NCI-H1092 treated with DMSO at 0.1 percent for 48 hours (cell line): ENCODE results near the gene PDIA2.

Experiments
- DNase-seq: peaks from one replicate; lab custom pipeline; 2025; lab: John Stamatoyannopoulos, UW

The PDIA2 gene

DNA sequence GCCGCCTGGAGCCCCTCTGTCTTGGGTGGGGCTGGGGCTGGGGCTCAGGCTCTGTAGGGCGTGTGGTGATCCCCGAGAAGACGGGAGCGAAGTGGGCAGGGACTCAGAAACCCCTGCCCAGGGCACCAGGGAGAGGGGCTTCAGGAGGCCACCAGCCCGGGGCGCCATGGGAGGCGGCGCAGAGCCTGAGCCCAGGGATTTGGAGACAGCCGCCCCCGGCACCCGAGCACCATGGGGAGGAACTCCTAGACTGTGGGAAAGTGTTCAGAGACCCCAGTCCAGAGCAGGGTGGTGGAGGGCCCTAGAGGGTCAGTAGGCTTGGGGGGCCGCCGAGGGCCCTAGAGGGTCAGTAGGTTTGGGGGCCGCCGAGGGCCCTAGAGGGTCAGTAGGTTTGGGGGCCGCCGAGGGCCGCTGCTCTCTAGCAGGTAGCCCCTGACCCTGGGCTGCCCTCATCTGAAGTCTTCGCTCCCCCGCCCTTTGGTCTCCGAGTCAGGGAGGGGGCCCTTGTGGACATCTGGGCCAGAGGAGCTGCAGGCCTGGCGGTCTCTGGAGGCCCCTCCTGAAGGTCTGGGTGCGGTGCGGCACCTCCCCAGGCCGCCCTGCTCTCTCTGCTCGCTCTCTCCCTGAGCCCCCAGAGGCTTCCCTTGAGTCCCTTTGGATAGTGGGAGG, 1.8 kb upstream of the PDIA2 start:
- no peak for DNase-seq

DNA sequence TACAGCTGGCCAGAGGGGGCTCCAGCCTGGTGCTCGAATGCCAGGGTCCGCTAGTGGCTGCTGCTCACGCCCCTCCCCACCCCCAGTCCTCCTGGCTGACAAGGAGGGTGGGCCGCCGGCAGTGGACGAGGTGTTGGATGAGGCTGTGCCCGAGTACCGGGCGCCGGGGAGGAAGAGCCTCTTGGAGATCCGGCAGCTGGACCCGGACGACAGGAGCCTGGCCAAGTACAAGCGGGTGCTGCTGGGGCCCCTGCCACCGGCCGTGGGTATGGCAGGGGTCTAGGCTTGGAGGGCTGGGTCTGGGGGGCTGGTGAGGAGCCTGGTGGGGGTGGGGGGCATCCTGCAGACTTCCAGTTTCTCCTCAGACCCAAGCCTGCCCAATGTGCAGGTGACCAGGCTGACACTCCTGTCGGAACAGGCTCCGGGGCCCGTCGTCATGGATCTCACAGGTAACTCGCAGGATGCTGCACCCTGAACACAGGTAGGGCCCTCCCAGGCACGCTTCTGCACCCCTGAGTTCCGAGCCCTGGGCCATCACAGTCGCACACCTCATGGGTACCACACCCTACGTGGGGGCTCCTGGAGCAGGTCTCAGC, 1.2 kb upstream of the PDIA2 start:
- no peak for DNase-seq

DNA sequence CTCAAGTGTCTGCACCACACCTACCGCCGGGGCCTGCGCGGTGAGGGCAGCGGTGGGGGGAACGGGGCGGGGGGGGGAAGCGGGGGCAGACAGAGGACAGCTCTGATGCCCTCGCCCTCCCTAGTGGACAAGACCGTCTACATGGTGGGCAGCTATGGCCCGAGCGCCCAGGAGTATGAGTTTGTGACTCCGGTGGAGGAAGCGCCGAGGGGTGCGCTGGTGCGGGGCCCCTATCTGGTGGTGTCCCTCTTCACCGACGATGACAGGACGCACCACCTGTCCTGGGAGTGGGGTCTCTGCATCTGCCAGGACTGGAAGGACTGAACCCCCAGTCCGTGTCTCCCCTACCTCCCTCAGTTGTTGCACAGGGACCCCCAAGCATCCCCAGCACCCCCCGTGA, 473 bp upstream of the PDIA2 start:
- DNase-seq, result no peak

DNA sequence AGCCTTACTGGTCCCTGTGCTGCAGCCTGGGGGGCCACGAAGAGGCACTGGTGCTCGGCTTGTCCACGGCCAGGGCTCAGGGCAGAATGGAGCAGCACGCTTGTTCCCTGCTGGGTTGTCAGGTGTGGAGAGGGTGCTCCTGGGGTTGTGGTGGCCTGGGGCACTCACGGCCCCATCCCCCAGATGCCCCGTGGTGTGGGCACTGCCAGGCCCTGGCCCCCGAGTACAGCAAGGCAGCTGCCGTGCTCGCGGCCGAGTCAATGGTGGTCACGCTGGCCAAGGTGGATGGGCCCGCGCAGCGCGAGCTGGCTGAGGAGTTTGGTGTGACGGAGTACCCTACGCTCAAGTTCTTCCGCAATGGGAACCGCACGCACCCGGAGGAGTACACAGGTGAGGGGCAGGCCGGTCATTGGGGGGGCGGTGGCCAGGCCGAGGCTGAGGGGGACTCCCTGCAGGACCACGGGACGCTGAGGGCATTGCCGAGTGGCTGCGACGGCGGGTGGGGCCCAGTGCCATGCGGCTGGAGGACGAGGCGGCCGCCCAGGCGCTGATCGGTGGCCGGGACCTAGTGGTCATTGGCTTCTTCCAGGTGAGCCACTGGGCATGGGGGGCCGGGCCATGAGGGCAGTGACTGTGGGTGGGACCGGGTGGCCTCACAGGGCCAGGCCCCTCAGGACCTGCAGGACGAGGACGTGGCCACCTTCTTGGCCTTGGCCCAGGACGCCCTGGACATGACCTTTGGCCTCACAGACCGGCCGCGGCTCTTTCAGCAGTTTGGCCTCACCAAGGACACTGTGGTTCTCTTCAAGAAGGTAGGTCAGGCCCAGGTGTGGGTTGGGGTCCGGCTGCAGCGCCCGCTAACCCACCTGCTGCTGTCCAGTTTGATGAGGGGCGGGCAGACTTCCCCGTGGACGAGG, 1.5 kb downstream of the PDIA2 start:
- no peak for DNase-seq

DNA sequence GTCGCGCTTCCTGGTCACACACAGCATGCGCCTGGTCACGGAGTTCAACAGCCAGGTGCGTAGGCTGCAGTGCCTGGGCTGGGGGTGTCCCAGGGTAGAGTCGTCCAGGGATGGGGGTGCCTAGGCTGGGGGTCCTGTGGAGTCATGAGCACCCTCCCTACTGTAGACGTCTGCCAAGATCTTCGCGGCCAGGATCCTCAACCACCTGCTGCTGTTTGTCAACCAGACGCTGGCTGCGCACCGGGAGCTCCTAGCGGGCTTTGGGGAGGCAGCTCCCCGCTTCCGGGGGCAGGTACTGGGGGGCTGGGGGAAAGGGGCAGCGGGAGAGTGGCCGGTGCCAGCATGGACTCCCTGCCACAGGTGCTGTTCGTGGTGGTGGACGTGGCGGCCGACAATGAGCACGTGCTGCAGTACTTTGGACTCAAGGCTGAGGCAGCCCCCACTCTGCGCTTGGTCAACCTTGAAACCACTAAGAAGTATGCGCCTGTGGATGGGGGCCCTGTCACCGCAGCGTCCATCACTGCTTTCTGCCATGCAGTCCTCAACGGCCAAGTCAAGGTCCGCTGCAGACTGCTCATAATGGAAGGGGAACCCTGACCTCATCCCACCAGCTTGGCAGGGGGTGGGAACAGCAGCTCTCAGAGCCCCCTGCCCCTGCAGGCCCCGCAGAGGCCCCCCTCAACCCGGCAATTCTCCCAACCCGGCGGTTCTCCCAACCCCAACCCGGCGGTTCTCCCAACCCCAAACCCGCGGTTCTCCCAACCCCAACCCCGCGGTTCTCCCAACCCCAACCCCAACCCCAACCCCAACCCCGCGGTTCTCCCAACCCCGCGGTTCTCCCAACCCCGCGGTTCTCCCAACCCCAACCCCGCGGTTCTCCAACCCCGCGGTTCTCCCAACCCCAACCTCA, 2.4 kb downstream of the PDIA2 start:
- no peak for DNase-seq

DNA sequence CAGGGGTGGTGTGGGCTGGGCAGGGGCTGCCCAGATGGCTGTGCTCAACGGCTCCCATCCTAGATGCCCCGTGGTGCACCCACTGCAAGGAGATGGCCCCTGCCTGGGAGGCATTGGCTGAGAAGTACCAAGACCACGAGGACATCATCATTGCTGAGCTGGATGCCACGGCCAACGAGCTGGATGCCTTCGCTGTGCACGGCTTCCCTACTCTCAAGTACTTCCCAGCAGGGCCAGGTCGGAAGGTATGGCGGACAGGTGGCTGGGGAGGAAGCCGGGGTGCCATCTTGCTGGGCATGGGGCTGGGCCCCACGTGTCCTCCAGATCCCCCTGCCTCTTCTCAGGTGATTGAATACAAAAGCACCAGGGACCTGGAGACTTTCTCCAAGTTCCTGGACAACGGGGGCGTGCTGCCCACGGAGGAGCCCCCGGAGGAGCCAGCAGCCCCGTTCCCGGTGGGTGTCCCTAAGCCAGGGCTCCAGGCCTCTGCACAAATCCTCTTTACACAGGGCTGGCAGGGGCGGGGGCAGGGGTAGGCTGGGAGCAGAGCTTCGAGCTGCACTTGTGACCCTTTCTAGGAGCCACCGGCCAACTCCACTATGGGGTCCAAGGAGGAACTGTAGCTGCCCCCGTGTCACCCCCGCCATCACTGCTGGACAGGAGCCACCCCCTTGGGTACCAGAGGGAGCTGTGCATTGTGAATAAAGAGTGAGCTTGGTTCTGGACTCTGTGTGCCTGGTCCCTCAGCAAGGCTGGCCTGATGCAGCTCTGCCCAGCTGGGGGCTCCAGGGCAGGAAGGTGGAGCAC, 3.7 kb downstream of the PDIA2 start:
- DNase-seq, result no peak

DNA sequence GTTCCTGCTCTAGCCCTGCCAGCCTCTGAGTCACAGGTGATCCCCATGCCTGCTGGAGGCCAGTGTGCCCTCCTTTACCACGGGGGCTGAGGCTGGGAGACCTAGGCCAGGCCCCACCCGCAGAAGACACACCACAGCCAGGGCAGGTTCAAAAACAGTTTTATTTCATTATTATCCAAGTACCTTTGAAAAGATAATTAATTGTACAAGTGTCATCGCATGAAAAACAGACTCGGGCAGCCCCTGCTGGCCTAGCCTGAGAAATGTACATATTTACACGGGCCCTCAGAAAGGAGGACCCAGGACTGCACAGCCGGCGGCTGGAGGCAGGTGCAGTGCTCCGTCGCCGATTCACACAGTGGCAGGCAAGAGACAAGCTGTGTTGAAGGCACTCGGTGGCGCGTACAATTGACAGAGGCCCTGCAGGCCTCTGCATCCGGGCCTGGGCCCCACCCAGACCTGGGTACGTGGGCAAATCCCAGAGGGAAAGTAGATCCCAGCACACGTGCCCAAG, 4.4 kb downstream of the PDIA2 start:
- DNase-seq, result peak; percentile 70

DNA sequence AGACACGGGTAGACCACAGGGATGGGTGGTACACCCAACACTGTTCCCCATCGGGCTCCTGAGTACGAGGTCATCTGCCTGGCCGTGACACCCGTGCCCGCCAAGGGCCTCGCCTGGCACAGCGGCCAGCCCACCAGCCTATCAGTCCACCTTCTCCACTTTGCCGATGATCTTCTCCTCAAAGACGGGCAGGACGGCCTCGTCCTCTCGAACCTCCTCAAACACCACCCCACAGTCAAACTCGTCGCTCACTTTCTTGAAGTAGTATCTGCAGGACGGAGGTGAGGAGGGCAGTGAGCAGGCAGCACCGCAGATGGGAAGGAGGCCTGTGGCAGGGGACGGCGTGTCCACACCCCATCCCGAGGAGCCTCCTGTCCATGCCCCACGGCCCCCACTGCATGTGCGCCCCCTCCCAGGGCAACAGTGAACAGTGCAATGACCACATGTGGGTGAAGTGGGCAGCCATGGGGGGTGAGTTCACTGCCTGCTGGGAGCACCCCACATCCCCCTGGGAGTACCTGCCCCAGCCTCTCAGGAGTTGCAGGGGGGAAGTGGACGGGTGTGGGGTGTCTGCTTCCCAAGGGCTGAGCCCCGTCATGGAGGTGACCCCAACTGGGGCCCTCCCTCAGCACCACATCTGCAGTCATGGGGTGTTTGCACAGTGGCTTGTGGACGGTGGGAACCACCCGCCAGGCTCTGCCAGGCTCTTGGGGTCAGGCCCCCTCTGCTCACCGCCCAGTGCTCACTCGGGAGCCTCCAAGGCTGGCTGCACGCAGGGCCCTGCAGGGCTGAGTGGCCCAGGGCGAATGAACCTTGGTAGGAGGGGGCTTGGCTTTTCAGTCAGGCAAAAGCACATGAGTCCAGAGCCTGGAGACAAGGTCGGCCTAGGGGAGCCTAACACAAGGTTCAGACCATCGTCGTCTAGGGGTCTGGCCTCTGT, 5.3 kb downstream of the PDIA2 start:
- DNase-seq, result no peak

DNA sequence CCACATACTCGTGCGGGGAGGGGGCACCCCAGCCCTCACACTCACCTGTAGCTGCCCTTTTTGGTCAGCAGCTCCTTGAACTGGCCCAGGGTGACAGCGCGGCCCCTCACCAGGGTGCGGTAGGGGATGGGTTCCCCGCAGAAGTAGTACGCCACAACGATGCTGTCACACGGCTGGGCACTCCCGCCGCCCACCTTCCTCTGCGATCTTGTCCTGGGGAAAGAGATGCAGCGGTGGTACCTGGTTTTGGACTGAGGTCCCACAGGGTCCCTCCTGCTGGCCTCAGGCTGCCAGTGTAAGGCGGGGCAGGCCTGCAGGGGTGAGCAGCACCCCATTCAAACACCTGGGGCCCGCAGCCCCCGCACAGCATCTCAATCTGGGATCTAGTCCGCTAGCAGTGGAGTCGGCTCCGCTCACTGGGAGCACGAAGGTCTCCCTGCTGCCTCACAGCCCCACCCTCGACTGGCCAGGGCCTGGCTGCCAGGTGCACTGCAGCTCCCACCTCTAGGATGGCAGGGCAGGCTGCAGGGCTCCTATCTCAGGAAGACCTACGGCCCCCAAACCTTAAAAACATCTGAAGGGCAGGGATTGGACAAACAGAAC, 6.5 kb downstream of the PDIA2 start:
- no peak for DNase-seq

DNA sequence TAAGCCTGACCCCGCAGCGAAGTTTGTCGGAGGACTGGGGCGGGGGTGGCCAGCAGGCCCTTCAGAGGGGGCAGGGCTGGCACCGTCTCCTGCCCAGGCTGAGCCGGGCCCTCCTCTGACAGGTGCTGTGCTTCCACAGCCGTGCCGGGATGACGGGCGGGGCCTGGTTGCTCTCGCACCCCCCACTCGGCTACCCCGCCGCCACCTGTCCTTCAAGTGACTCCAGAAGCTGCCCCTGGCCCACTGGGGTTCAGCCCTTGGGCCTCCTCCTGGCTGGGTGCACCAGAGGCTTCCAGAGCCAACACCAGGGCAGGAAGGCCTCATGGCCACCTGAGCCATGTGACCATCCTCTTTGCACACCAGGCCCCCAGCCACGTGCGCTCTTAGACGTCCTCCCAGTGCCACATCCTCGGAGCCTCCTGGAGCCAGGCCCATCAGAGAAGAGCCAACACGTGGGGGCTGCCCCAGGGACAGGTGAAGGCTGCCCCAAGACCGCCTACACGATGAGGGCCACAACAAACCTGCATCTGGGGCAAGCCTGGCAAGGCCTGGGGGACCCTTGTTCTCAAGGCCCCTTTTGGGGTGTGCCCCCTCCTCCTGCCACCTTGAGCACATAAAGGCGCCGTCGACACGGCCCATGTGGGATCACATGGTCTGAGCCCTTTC, 7.2 kb downstream of the PDIA2 start:
- DNase-seq, result no peak

DNA sequence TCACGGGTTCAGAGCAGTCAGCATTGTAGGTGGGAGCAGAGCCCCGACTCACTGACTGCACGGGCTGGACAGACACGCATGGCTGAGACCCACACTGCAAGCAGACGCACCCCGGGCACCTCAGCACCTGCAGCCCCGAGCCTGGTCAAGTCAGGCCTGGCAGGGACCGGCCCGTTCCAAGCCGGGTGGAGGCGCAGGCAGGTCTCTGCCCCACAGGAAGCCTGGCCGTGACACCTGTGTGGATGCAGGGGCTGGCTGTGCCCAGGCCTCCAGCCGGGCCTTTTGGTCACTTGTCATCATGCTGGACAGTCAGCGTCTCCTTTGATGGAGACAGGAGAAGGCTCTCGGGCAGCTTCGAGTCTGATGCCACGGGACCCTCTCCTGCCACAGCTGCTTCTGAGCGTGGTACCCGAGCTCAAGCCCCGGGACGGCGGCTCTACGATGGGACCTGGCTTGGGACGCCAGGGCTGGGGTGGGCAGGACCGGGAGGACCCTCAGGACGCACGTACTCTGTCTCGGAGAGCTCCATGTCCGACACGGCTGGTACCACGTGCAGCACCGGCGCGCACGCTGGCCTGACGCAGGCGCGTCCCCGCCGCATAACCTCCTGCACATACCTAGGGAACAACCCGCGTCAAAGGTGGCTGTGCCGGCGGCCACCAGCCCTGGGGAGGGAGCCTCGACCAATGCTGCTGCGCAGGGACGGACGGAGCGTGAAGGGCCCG, 7.9 kb downstream of the PDIA2 start:
- no peak for DNase-seq

DNA sequence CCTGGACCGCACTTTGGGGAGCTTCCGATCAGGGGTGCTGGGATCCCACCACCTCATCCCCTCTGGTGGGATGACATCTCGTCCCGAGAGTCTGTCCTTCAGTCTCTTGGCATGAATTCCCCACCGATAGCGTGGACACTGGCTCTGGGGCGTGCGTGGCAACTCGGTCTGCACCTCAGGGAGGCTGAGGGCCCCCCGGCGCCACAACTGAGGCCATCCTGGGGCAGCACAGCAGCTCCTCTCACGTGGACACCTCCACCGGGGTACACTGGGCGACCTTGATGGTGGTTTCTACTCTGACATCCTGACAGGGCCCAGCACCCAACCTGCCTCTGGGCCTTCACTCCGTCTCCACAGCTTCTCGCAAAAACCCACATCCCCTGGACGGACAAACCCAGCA, 8.6 kb downstream of the PDIA2 start:
- no peak for DNase-seq

DNA sequence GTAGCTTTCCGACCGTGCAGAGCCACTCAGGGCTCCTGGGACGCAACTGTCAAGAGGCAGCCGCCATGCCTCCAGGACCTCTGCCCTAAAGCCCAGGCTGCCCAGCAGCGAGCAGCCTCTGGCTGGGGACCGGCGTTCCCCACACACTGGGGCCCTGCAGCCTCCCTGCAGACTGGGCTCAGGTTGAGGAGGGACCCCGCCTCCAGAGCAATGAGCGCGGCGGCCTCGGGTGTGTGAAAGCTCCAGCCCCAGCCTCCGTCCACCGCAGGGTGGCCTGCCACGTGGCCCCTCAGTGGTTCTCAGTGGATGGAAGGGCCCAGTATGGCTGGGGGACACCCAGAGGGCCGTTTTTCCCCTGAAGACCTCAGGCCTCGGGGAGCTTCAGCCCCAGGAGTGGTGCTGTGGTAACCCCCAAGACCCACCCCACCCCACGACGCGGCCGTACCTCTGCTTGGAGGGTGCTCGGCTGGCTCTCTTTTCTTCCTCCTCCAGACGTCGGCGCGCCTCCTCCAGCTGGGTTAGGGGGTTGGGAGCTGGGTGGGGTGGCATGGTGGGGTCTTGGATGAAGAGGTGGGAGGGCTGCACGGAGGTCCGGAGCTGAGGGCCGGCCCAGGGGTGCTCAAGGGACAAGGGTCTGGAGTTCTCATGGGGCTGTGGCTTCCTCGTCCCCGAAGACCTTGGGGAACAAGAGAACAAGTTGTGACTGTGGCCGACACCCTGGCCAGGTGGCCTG, 10.2 kb downstream of the PDIA2 start:
- no peak for DNase-seq

DNA sequence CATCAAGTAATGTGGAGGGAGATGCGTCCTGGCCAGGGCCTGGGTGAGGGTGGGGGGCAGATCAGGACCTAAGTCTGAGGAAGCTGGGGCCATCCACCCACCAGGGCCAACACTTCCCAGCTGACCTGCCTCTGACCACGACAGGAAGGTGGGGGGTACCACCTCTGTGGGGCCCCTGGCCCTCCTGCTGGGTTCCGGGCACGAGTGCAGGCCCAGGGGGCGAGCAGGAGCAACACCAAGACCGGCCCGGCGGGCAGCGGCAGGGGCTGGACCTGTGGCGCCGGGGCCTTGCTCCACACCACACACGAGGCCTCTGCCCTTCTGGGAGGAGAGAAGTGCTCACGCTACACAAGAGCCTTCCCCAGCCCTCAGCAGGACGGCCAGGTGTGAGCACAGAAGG, 13.3 kb downstream of the PDIA2 start:
- no peak for DNase-seq

DNA sequence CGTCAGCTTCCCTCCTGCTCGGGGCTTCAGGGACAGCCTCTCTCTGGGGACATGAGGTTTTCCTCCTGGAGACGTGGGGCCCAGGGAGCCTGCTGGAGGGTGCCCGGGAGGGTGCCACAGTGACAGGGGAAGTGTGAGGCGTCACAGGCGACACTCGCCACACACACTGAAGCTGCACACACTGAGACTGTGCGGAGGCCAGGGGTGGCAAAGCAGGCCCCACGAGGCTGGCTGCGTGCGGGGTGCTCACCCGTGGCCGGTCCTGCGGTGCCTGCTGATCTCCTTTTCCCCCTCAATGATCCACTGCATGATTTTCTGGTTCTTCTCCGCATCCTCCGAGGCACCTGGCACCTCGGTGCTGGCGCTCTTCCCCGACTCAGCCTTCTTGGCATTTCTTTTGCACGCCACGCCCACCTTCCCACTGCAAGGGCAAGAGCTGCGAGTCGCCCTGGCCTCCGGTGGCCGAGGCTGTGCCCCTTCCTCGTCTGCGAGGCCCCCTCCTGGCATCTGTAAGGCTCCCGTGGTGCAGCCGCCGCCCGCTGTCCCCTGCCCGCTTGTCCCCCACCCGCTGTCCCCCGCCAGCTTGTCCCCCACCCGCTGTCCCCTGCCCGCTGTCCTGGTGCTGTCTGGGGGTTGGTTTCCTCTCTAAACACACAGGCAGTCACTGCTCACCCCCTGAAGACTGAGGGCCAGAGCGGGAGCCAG, 14.0 kb downstream of the PDIA2 start:
- no peak for DNase-seq

DNA sequence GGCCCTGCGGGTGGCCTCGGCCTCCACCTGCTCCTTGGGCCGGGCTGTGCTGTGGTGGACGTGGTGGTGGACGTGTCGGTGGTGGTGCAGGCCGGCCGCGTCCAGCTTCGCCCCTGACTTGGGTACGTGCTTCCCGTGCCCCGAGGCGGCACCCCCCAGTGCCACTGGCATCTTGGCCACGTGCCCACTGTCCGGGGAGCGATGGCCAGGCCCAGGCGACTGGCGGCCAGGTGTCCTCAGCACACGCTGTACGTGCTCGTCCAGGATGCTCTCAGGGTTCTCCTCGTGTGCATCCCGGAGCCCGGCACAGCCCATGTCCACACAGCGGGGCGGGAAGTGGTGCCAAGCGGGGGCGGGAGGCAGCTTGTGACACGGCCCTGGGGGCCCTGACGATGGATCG, 14.9 kb downstream of the PDIA2 start:
- no peak for DNase-seq

DNA sequence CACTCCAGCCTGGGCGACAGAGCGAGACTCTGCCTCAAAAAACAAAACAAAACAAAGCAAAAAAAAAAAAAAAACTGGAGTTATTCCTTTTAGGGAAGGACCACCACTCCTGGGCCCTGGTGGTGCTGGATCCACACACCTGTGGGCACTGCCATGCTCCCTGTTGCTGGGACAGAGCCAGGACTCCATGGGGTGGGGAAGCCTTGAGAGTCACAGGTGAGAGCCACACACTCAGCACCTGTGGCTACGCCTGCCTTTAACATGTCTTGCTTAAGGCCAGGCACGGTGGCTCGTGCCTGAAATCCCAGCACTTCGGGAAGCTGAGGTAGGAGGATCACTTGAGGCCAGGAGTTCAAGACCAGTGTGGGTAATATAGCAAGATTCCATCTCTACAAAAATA, 18.3 kb downstream of the PDIA2 start:
- no peak for DNase-seq
